ENCODE measurements around the gene MSI2.

MSI2 gene

GRCh38 chr17:57542510-57542909, 286.2 kb downstream of the MSI2 start:
- peaks cover 97% of the 10 kb centered on the region for H3K4me1 ChIP-seq (ENCODE audit: insufficient read depth, low read length, severe bottlenecking)
- TF ChIP-seq CTCF (IDR thresholded peaks at IDR 0.05; ENCODE audit: low read length) (no peak), EZH2 (IDR thresholded peaks at IDR 0.05; ENCODE audit: borderline replicate concordance, low read length) (no peak)
- peak overlapping the region; percentile 51 for H3K9ac ChIP-seq (ENCODE audit: low read length)
- H3K27ac ChIP-seq (ENCODE audit: low read depth, low read length, poor library complexity, severe bottlenecking) = peak overlapping the region; percentile 99
- no peaks in the 10 kb centered on the region for H3K9me3 ChIP-seq (ENCODE audit: low read length)
- H3K4me3 ChIP-seq (ENCODE audit: low read depth, low read length, poor library complexity, severe bottlenecking) = peak overlapping the region; percentile 3
- H2AFZ ChIP-seq (ENCODE audit: low read length) = no peak overlapping the region
- H3K4me2 ChIP-seq (ENCODE audit: low read length) = peak overlapping the region; percentile 54
- H3K9me2 ChIP-seq (ENCODE audit: low read depth, low read length) = no peaks in the 10 kb centered on the region
- H3K79me2 ChIP-seq (ENCODE audit: insufficient read depth, low read length) = no peaks in the 10 kb centered on the region
- H3K27me3 ChIP-seq (ENCODE audit: insufficient read depth, low read length) = no peaks in the 10 kb centered on the region
- H4K20me1 ChIP-seq (ENCODE audit: insufficient read depth, low read length) = no peaks in the 10 kb centered on the region
- no peaks in the 10 kb centered on the region for H3F3A ChIP-seq (ENCODE audit: insufficient read depth, low read length)
- H3K36me3 ChIP-seq (ENCODE audit: insufficient read depth, low read length) = peaks cover 10% of the 10 kb centered on the region; the same call in 1 of the 2 replicates

GRCh38 chr17:57543230-57543629, 286.9 kb downstream of the MSI2 start:
- H3K27me3 ChIP-seq (ENCODE audit: insufficient read depth, low read length) = no peaks in the 10 kb centered on the region
- no peaks in the 10 kb centered on the region for H4K20me1 ChIP-seq (ENCODE audit: insufficient read depth, low read length)
- H3F3A ChIP-seq (ENCODE audit: insufficient read depth, low read length) = no peaks in the 10 kb centered on the region
- no peaks in the 10 kb centered on the region for H3K9me3 ChIP-seq (ENCODE audit: low read length)
- H3K79me2 ChIP-seq (ENCODE audit: insufficient read depth, low read length) = no peaks in the 10 kb centered on the region
- H3K4me2 ChIP-seq (ENCODE audit: low read length) = peak overlapping the region; percentile 54
- peak overlapping the region; percentile 3 for H3K4me3 ChIP-seq (ENCODE audit: low read depth, low read length, poor library complexity, severe bottlenecking)
- TF ChIP-seq EZH2 (IDR thresholded peaks at IDR 0.05; ENCODE audit: borderline replicate concordance, low read length) (no peak), CTCF (IDR thresholded peaks at IDR 0.05; ENCODE audit: low read length) (no peak)
- H3K9me2 ChIP-seq (ENCODE audit: low read depth, low read length) = no peaks in the 10 kb centered on the region
- H3K9ac ChIP-seq (ENCODE audit: low read length) = peak overlapping the region; percentile 51
- H2AFZ ChIP-seq (ENCODE audit: low read length) = no peak overlapping the region
- H3K4me1 ChIP-seq (ENCODE audit: insufficient read depth, low read length, severe bottlenecking) = peaks cover 97% of the 10 kb centered on the region
- H3K27ac ChIP-seq (ENCODE audit: low read depth, low read length, poor library complexity, severe bottlenecking) = peak overlapping the region; percentile 99
- H3K36me3 ChIP-seq (ENCODE audit: insufficient read depth, low read length) = peaks cover 10% of the 10 kb centered on the region; the same call in 1 of the 2 replicates

GRCh38 chr17:57544401-57544800, 288.1 kb downstream of the MSI2 start:
- no peaks in the 10 kb centered on the region for H4K20me1 ChIP-seq (ENCODE audit: insufficient read depth, low read length)
- H3F3A ChIP-seq (ENCODE audit: insufficient read depth, low read length) = no peaks in the 10 kb centered on the region
- H3K9me3 ChIP-seq (ENCODE audit: low read length) = no peaks in the 10 kb centered on the region
- H3K9ac ChIP-seq (ENCODE audit: low read length) = peak overlapping the region; percentile 51
- peak overlapping the region; percentile 4 for H3K4me3 ChIP-seq (ENCODE audit: low read depth, low read length, poor library complexity, severe bottlenecking)
- H3K79me2 ChIP-seq (ENCODE audit: insufficient read depth, low read length) = no peaks in the 10 kb centered on the region
- peaks cover 11% of the 10 kb centered on the region; the same call in 1 of the 2 replicates for H3K36me3 ChIP-seq (ENCODE audit: insufficient read depth, low read length)
- H3K4me2 ChIP-seq (ENCODE audit: low read length) = peak overlapping the region; percentile 54
- TF ChIP-seq CTCF (IDR thresholded peaks at IDR 0.05; ENCODE audit: low read length) (no peak), EZH2 (IDR thresholded peaks at IDR 0.05; ENCODE audit: borderline replicate concordance, low read length) (no peak)
- H2AFZ ChIP-seq (ENCODE audit: low read length) = no peak overlapping the region
- no peaks in the 10 kb centered on the region for H3K9me2 ChIP-seq (ENCODE audit: low read depth, low read length)
- peaks cover 99% of the 10 kb centered on the region for H3K4me1 ChIP-seq (ENCODE audit: insufficient read depth, low read length, severe bottlenecking)
- H3K27me3 ChIP-seq (ENCODE audit: insufficient read depth, low read length) = no peaks in the 10 kb centered on the region
- peak overlapping the region; percentile 99 for H3K27ac ChIP-seq (ENCODE audit: low read depth, low read length, poor library complexity, severe bottlenecking)
